ENCODE measurements around the gene CLEC4F.

The CLEC4F gene

GRCh38 chr2:70775141-70775540 lies 45.3 kb downstream of the CLEC4F start:
- WGBS, result 40% methylated on average over 2 of the region's 2 CpGs
- no peak overlapping the region for H3K18ac ChIP-seq (ENCODE audit: low read depth in 1 of 2, low read length in 2 of 2)
- no peak overlapping the region for H2BK5ac ChIP-seq (ENCODE audit: low read depth, low read length, poor library complexity, severe bottlenecking)
- peaks cover 41 to 52% of the 10 kb centered on the region in 2 experiments for H3K27me3 ChIP-seq (ENCODE audit: control insufficient read depth in 1 of 2, insufficient read depth in 1 of 2, low read length in 2 of 2)
- H2AK5ac ChIP-seq (ENCODE audit: low read length, severe bottlenecking), result no peak overlapping the region
- no peak overlapping the region for H3K27ac ChIP-seq (ENCODE audit: low read length, poor library complexity, severe bottlenecking)
- no peak overlapping the region for H3K23ac ChIP-seq (ENCODE audit: low read length in 2 of 2)
- no peaks in the 10 kb centered on the region for H3K36me3 ChIP-seq (ENCODE audit: control insufficient read depth in 1 of 2, insufficient read depth in 2 of 2, low read depth in 1 of 2, low read length in 2 of 2)
- no peak overlapping the region for H3K4me2 ChIP-seq (ENCODE audit: low read length, poor library complexity, severe bottlenecking)
- no peak overlapping the region for H3K4ac ChIP-seq (ENCODE audit: low read depth in 1 of 2, low read length in 2 of 2)
- H3K4me1 ChIP-seq (ENCODE audit: control insufficient read depth, insufficient read depth, low read depth, low read length), result no peaks in the 10 kb centered on the region
- no peaks in the 10 kb centered on the region for H3K79me1 ChIP-seq (replicated peaks; ENCODE audit: low read length, poor library complexity, severe bottlenecking)
- no peak for DNase-seq
- H4K91ac ChIP-seq (ENCODE audit: low read length), result no peak overlapping the region
- H2BK15ac ChIP-seq (ENCODE audit: low read depth, poor library complexity, severe bottlenecking), result no peak overlapping the region
- no peak overlapping the region for H3K14ac ChIP-seq (ENCODE audit: low read length in 2 of 2)
- H2BK120ac ChIP-seq (ENCODE audit: low read depth, low read length), result no peak overlapping the region
- peaks cover 4% of the 10 kb centered on the region for H3K9me3 ChIP-seq (ENCODE audit: control insufficient read depth, low read length)
- no peak overlapping the region for H3K4me3 ChIP-seq (ENCODE audit: insufficient read depth in 1 of 2, low read depth in 1 of 2, low read length in 2 of 2)
- no peak overlapping the region for H4K8ac ChIP-seq (ENCODE audit: low read length)
- H2BK12ac ChIP-seq (ENCODE audit: low read length in 2 of 2), result no peak overlapping the region
- H3K9ac ChIP-seq (ENCODE audit: low read length), result no peak overlapping the region
- no peak overlapping the region for H2AFZ ChIP-seq (ENCODE audit: low read depth, low read length)

GRCh38 chr2:70772486-70773155 lies 47.8 kb downstream of the CLEC4F start:
- H4K91ac ChIP-seq (ENCODE audit: low read length), result no peak overlapping the region
- H4K8ac ChIP-seq (ENCODE audit: low read length), result no peak overlapping the region
- WGBS, result 78% methylated on average over 2 of the region's 2 CpGs
- H3K27ac ChIP-seq (ENCODE audit: low read length, poor library complexity, severe bottlenecking), result no peak overlapping the region
- peaks cover 57 to 74% of the 10 kb centered on the region in 2 experiments for H3K27me3 ChIP-seq (ENCODE audit: control insufficient read depth in 1 of 2, insufficient read depth in 1 of 2, low read length in 2 of 2)
- no peak overlapping the region for H3K14ac ChIP-seq (ENCODE audit: low read length in 2 of 2)
- H3K9me3 ChIP-seq (ENCODE audit: control insufficient read depth, low read length), result peaks cover 4% of the 10 kb centered on the region
- DNase-seq, result no peak
- H3K4me3 ChIP-seq (ENCODE audit: insufficient read depth in 1 of 2, low read depth in 1 of 2, low read length in 2 of 2), result no peak overlapping the region
- H2BK15ac ChIP-seq (ENCODE audit: low read depth, poor library complexity, severe bottlenecking), result no peak overlapping the region
- no peak overlapping the region for H3K23ac ChIP-seq (ENCODE audit: low read length in 2 of 2)
- H3K4me2 ChIP-seq (ENCODE audit: low read length, poor library complexity, severe bottlenecking), result no peak overlapping the region
- no peaks in the 10 kb centered on the region for H3K36me3 ChIP-seq (ENCODE audit: control insufficient read depth in 1 of 2, insufficient read depth in 2 of 2, low read depth in 1 of 2, low read length in 2 of 2)
- H2AFZ ChIP-seq (ENCODE audit: low read depth, low read length), result no peak overlapping the region
- H2BK120ac ChIP-seq (ENCODE audit: low read depth, low read length), result no peak overlapping the region
- no peak overlapping the region for H3K9ac ChIP-seq (ENCODE audit: low read length)
- no peak overlapping the region for H3K4ac ChIP-seq (ENCODE audit: low read depth in 1 of 2, low read length in 2 of 2)
- H2BK12ac ChIP-seq (ENCODE audit: low read length in 2 of 2), result no peak overlapping the region
- no peak overlapping the region for H3K18ac ChIP-seq (ENCODE audit: low read depth in 1 of 2, low read length in 2 of 2)
- H3K79me1 ChIP-seq (replicated peaks; ENCODE audit: low read length, poor library complexity, severe bottlenecking), result no peaks in the 10 kb centered on the region
- peaks cover 7% of the 10 kb centered on the region for H3K4me1 ChIP-seq (ENCODE audit: control insufficient read depth, insufficient read depth, low read depth, low read length)
- H2AK5ac ChIP-seq (ENCODE audit: low read length, severe bottlenecking), result no peak overlapping the region
- no peak overlapping the region for H2BK5ac ChIP-seq (ENCODE audit: low read depth, low read length, poor library complexity, severe bottlenecking)

GRCh38 chr2:70771446-70771845 lies 49.0 kb downstream of the CLEC4F start:
- Histone ChIP-seq H2BK120ac (ENCODE audit: low read depth, low read length) (no peak overlapping the region), H3K4ac (ENCODE audit: low read depth in 1 of 2, low read length in 2 of 2) (no peak overlapping the region), H3K9ac (ENCODE audit: low read length) (no peak overlapping the region), H2BK15ac (ENCODE audit: low read depth, poor library complexity, severe bottlenecking) (no peak overlapping the region), H3K4me1 (ENCODE audit: control insufficient read depth, insufficient read depth, low read depth, low read length) (peaks cover 15% of the 10 kb centered on the region), H2BK12ac (ENCODE audit: low read length in 2 of 2) (no peak overlapping the region), H3K4me3 (ENCODE audit: insufficient read depth in 1 of 2, low read depth in 1 of 2, low read length in 2 of 2) (no peak overlapping the region), H3K27ac (ENCODE audit: low read length, poor library complexity, severe bottlenecking) (no peak overlapping the region), H3K9me3 (ENCODE audit: control insufficient read depth, low read length) (peaks cover 4% of the 10 kb centered on the region), H2AK5ac (ENCODE audit: low read length, severe bottlenecking) (no peak overlapping the region), H3K14ac (ENCODE audit: low read length in 2 of 2) (no peak overlapping the region), H3K4me2 (ENCODE audit: low read length, poor library complexity, severe bottlenecking) (no peak overlapping the region), H4K8ac (ENCODE audit: low read length) (no peak overlapping the region), H4K91ac (ENCODE audit: low read length) (no peak overlapping the region), H2AFZ (ENCODE audit: low read depth, low read length) (no peak overlapping the region), H3K18ac (ENCODE audit: low read depth in 1 of 2, low read length in 2 of 2) (no peak overlapping the region), H3K36me3 (ENCODE audit: control insufficient read depth in 1 of 2, insufficient read depth in 2 of 2, low read depth in 1 of 2, low read length in 2 of 2) (no peaks in the 10 kb centered on the region), H2BK5ac (ENCODE audit: low read depth, low read length, poor library complexity, severe bottlenecking) (no peak overlapping the region), H3K79me1 (replicated peaks; ENCODE audit: low read length, poor library complexity, severe bottlenecking) (no peaks in the 10 kb centered on the region), H3K23ac (ENCODE audit: low read length in 2 of 2) (no peak overlapping the region), H3K27me3 (ENCODE audit: control insufficient read depth in 1 of 2, insufficient read depth in 1 of 2, low read length in 2 of 2) (peaks cover 69 to 86% of the 10 kb centered on the region in 2 experiments)
- DNase-seq, result no peak
- WGBS, result 63% methylated on average over 2 of the region's 2 CpGs

GRCh38 chr2:70769450-70769849 lies 50.9 kb downstream of the CLEC4F start:
- Histone ChIP-seq H3K4ac (ENCODE audit: low read depth in 1 of 2, low read length in 2 of 2) (no peak overlapping the region), H2BK120ac (ENCODE audit: low read depth, low read length) (no peak overlapping the region), H3K9ac (ENCODE audit: low read length) (no peak overlapping the region), H3K27ac (ENCODE audit: low read length, poor library complexity, severe bottlenecking) (no peak overlapping the region), H2BK5ac (ENCODE audit: low read depth, low read length, poor library complexity, severe bottlenecking) (no peak overlapping the region), H2BK15ac (ENCODE audit: low read depth, poor library complexity, severe bottlenecking) (no peak overlapping the region), H3K23ac (ENCODE audit: low read length in 2 of 2) (no peak overlapping the region), H2BK12ac (ENCODE audit: low read length in 2 of 2) (no peak overlapping the region), H3K79me1 (replicated peaks; ENCODE audit: low read length, poor library complexity, severe bottlenecking) (no peaks in the 10 kb centered on the region), H3K4me2 (ENCODE audit: low read length, poor library complexity, severe bottlenecking) (no peak overlapping the region), H3K27me3 (ENCODE audit: control insufficient read depth in 1 of 2, insufficient read depth in 1 of 2, low read length in 2 of 2) (peaks cover 78 to 89% of the 10 kb centered on the region in 2 experiments), H3K4me1 (ENCODE audit: control insufficient read depth, insufficient read depth, low read depth, low read length) (peaks cover 15% of the 10 kb centered on the region), H2AK5ac (ENCODE audit: low read length, severe bottlenecking) (no peak overlapping the region), H4K91ac (ENCODE audit: low read length) (no peak overlapping the region), H4K8ac (ENCODE audit: low read length) (no peak overlapping the region), H3K9me3 (ENCODE audit: control insufficient read depth, low read length) (no peaks in the 10 kb centered on the region), H3K14ac (ENCODE audit: low read length in 2 of 2) (no peak overlapping the region), H2AFZ (ENCODE audit: low read depth, low read length) (no peak overlapping the region), H3K18ac (ENCODE audit: low read depth in 1 of 2, low read length in 2 of 2) (no peak overlapping the region), H3K4me3 (ENCODE audit: insufficient read depth in 1 of 2, low read depth in 1 of 2, low read length in 2 of 2) (no peak overlapping the region), H3K36me3 (ENCODE audit: control insufficient read depth in 1 of 2, insufficient read depth in 2 of 2, low read depth in 1 of 2, low read length in 2 of 2) (no peaks in the 10 kb centered on the region)
- 67% methylated on average over 2 of the region's 2 CpGs for WGBS
- no peak for DNase-seq
